Gastrocnemius medialis (tissue), 4 donors: ENCODE results near the gene RDH16.

Experiments used
- POLR2A ChIP-seq, 2 donors: fragments of 450-650 bp; IDR thresholded peaks; one replicate each; pipeline ENCODE4 v1.6.1; 2017; ENCODE audit warnings: antibody characterized with exemption in 2 of 2, mild to moderate bottlenecking in 2 of 2, moderate library complexity in 2 of 2
- TF ChIP-seq, protein P1 (sequence below), 5 experiments: fragments of 450-650 bp in 3 of 5; fragments of 200-600 bp in 2 of 5; sonication (generic) in 2 of 5; IDR thresholded peaks in 4 of 5; conservative IDR thresholded peaks in 1 of 5; 1 replicate in 4 of 5; 2 replicates in 1 of 5; pipeline ENCODE4 v1.5.1; 2016 to 2019; ENCODE audit warnings: antibody characterized with exemption in 5 of 5, mild to moderate bottlenecking in 3 of 5, moderate library complexity in 3 of 5

- no peak for TF ChIP-seq POLR2A (IDR thresholded peaks at IDR 0.05)
- TF ChIP-seq, protein P1, sequence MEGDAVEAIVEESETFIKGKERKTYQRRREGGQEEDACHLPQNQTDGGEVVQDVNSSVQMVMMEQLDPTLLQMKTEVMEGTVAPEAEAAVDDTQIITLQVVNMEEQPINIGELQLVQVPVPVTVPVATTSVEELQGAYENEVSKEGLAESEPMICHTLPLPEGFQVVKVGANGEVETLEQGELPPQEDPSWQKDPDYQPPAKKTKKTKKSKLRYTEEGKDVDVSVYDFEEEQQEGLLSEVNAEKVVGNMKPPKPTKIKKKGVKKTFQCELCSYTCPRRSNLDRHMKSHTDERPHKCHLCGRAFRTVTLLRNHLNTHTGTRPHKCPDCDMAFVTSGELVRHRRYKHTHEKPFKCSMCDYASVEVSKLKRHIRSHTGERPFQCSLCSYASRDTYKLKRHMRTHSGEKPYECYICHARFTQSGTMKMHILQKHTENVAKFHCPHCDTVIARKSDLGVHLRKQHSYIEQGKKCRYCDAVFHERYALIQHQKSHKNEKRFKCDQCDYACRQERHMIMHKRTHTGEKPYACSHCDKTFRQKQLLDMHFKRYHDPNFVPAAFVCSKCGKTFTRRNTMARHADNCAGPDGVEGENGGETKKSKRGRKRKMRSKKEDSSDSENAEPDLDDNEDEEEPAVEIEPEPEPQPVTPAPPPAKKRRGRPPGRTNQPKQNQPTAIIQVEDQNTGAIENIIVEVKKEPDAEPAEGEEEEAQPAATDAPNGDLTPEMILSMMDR (IDR thresholded peaks at IDR 0.05 in 4 of 5, conservative IDR thresholded peaks at IDR 0.05 in 1 of 5): no peak
Observed at GRCh38 chr12:56994231-56994746, 36.9 kb upstream of the RDH16 start.
